GM06990 (cell line): ENCODE results near the gene PLRG1.

Source experiments
- DNase-seq: peaks from one replicate; pipeline ENCODE4 v3.0.0-alpha.2; 2011; ENCODE audit not compliant: insufficient read length; ENCODE audit errors: extremely low read depth
- H3K27me3 ChIP-seq: replicated peaks from 2 replicates; pipeline ENCODE4 v1.6.0; 2011; ENCODE audit warnings: low read length; ENCODE audit not compliant: control insufficient read depth, insufficient read depth
- H3K36me3 ChIP-seq: 2 replicates; pipeline ENCODE4 v1.5.1; 2011; ENCODE audit warnings: low read length; ENCODE audit not compliant: control insufficient read depth, insufficient read depth
- H3K4me3 ChIP-seq: replicated peaks from 2 replicates; pipeline ENCODE4 v1.5.1; 2011; ENCODE audit warnings: low read depth, mild to moderate bottlenecking, control low read depth, low read length
- TF ChIP-seq, protein P1 (sequence below): IDR thresholded peaks from 2 replicates; pipeline ENCODE4 v1.5.1; 2011; ENCODE audit warnings: low read length, control low read depth, mild to moderate bottlenecking, inconsistent platforms; ENCODE audit not compliant: insufficient read depth, poor library complexity, severe bottlenecking

Gene PLRG1

DNA sequence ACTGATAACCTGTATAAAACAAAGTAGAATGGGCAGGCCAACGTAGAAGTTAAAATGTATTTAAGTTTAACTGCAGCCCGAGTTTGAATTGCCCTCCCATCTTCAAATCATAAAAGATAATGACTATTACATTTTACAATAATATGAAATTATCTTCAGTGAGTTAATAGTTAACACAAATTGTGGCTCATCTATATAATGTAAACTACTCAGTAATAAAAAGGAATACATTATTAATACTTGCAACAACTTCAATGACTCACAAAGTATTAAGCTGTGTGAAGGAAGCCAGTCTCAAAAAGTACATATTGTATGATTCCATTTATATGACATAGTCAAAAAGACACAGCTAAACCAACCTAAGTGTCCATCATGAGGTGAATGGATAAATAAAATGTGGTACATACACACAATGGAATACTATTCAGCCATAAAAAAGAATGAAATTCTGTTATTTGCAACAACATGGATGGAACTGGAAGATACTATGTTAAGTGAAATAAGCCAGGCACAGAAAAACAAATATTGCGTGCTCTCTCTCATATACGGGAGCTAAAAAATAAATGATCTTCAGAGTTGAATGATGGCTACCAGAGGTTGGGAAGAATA is 7.8 kb downstream of the PLRG1 start:
- no peaks in the 10 kb centered on the region for H3K27me3 ChIP-seq
- TF ChIP-seq, protein P1, sequence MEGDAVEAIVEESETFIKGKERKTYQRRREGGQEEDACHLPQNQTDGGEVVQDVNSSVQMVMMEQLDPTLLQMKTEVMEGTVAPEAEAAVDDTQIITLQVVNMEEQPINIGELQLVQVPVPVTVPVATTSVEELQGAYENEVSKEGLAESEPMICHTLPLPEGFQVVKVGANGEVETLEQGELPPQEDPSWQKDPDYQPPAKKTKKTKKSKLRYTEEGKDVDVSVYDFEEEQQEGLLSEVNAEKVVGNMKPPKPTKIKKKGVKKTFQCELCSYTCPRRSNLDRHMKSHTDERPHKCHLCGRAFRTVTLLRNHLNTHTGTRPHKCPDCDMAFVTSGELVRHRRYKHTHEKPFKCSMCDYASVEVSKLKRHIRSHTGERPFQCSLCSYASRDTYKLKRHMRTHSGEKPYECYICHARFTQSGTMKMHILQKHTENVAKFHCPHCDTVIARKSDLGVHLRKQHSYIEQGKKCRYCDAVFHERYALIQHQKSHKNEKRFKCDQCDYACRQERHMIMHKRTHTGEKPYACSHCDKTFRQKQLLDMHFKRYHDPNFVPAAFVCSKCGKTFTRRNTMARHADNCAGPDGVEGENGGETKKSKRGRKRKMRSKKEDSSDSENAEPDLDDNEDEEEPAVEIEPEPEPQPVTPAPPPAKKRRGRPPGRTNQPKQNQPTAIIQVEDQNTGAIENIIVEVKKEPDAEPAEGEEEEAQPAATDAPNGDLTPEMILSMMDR, result no peak
- H3K4me3 ChIP-seq, result no peak overlapping the region
- H3K36me3 ChIP-seq, result peaks cover 3% of the 10 kb centered on the region
- no peak for DNase-seq

DNA sequence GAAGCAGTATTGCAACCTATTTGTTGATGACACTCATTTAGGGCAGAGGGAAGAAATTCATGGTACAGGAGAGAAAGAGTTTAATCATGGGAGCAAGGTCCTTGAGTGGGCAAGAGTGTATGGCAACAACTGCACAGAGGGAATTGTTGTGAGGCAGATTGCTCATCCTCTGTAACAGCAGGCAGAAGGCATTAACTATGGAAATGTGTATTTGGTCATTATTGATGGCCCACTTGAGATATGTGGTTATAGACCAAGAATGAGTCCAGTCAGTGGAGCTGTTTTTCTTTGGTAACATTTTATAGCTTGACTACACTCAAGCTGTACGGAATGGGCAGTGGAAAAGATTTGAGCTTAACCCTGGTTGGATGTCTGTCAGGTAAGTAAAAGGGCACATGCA is 15.9 kb downstream of the PLRG1 start:
- no peak for DNase-seq
- H3K4me3 ChIP-seq, result no peak overlapping the region
- H3K27me3 ChIP-seq, result no peaks in the 10 kb centered on the region
- H3K36me3 ChIP-seq, result peaks cover 2% of the 10 kb centered on the region
- TF ChIP-seq, protein P1, result no peak

DNA sequence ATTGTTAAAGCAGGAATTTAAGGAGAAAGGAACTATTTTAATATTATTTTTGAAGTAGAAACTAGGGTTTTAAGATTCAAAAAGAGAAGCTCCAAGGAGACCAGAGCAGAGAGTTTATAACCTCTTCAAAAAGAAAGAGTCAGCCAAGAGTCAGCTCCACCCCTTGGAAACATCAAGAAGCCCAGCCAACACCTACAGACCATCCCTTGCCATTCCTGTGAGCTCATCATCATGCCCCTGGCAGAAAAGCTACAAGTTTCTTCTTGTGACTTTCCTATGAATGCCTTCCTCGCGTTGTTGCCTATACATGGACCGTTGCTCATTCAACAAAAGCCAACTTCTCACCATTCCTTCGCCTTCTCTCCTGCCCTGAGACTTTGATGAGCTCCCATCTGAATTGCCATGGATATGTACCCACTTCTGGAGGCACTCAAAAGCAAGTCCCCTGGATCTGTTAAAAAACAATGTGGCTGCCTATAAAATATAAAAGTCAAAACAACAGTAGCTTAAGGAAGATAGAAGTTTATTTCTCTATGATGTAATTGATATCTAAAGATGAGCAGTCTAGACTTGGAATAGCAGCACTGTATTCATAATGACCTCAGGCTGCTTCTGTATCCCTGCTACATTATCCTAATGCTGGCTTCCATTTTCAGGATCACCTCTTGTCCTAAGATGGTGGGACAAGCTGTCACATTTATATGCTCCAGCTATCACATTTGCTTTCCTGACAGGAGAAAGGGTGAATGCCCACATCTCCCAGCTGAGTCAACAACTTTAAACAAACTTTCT is 20.3 kb downstream of the PLRG1 start:
- TF ChIP-seq, protein P1, result no peak
- Histone ChIP-seq H3K27me3 (no peaks in the 10 kb centered on the region; the same call in 1 of the 2 replicates), H3K4me3 (no peak overlapping the region), H3K36me3 (no peaks in the 10 kb centered on the region)
- no peak for DNase-seq

DNA sequence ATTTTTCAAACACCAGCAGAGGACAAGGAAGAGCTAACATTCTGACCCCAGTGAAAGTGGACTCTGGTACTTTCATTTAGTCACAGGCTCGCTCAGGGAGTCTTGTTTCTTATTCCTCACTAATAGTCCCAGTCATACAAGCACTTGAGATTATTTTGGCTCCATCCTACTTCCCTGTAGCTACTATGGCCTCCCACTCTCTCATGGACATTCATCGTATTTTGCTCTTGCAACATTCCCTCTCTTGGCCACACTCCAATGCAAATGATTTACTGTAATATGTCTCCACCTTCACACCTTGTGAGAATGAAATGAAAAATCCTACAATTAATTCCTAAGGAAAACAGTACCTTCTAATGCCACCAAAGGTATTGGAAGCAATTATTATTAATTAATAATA is 21.3 kb downstream of the PLRG1 start:
- H3K36me3 ChIP-seq, result no peaks in the 10 kb centered on the region
- DNase-seq, result no peak
- no peaks in the 10 kb centered on the region; the same call in 1 of the 2 replicates for H3K27me3 ChIP-seq
- TF ChIP-seq, protein P1, result no peak
- H3K4me3 ChIP-seq, result no peak overlapping the region

DNA sequence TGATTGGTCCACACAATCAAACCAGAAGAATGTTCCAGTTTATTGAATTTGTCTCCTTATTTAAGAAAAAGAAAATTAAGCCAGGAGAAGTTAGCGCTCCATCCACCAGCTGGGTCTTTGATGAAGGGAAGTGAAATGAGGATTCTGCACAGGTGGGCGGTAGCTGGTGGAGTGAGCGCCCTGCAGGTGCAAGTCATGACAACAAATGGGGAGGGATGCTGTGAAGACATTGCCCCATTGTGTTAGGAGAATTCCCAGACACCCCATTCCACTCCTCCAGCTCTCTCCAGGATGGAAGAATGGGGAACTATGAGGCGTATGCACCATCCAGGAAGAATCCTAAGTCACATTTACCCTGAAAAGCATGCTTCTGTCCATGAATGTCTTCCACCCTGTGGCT is 22.9 kb downstream of the PLRG1 start:
- TF ChIP-seq, protein P1, result no peak
- H3K4me3 ChIP-seq, result no peak overlapping the region
- H3K27me3 ChIP-seq, result no peaks in the 10 kb centered on the region; the same call in 1 of the 2 replicates

More for the DNA sequence above, 22.9 kb downstream of the PLRG1 start:
- DNase-seq, result no peak
- H3K36me3 ChIP-seq, result no peaks in the 10 kb centered on the region
